ENCODE measurements around the gene CELF4.

DNA sequence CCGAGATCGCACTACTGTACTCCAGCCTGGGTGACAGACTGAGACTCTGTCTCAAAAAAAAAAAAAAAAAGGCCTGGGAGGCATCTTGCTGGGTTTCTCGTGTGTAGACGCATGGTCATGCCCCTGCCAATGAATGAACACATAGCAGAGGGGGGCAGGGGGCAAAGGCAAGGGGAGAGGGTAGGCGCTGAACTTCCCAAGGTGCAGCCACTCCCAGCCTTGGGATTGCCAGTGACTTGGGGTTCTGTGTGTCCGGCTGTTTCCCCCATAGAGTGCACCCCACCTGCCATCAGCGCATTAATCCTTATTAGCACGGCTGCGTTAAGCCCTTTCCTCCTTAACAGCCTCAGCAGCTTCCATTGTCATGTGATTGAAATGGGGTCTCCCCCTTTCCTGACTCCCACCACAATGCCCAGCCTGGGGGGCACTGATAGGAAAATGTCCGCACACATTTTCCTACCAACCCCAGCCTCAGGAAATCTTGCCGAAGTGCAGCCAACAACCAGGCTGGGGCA lies 225.8 kb downstream of the CELF4 start:
- TF ChIP-seq TCF12 (IDR thresholded peaks at IDR 0.05; ENCODE audit: low read depth) (no peak), EP300 (IDR thresholded peaks at IDR 0.05; ENCODE audit: borderline replicate concordance) (no peak), RAD21 (IDR thresholded peaks at IDR 0.05; ENCODE audit: low read depth) (no peak)

All from Ishikawa (cell line).